ENCODE measurements around the gene CAP2.

The CAP2 gene

GRCh38 chr6:17474289-17474688 is 80.9 kb downstream of the CAP2 start:
- DNase-seq (ENCODE audit: low read depth in 2 of 2) = no peak

- DNase-seq (ENCODE audit: low read depth in 2 of 2) = no peak
Measured at GRCh38 chr6:17475606-17476244, 82.3 kb downstream of the CAP2 start.

- no peak for DNase-seq (ENCODE audit: low read depth in 2 of 2)
Measured at GRCh38 chr6:17476511-17476910, 83.1 kb downstream of the CAP2 start.

GRCh38 chr6:17477356-17477755 is 84.0 kb downstream of the CAP2 start:
- DNase-seq (ENCODE audit: low read depth in 2 of 2) = no peak

GRCh38 chr6:17478223-17478907 is 85.0 kb downstream of the CAP2 start:
- DNase-seq (ENCODE audit: low read depth in 2 of 2) = no peak

GRCh38 chr6:17478946-17479345 is 85.6 kb downstream of the CAP2 start:
- DNase-seq (ENCODE audit: low read depth in 2 of 2) = no peak

DNA sequence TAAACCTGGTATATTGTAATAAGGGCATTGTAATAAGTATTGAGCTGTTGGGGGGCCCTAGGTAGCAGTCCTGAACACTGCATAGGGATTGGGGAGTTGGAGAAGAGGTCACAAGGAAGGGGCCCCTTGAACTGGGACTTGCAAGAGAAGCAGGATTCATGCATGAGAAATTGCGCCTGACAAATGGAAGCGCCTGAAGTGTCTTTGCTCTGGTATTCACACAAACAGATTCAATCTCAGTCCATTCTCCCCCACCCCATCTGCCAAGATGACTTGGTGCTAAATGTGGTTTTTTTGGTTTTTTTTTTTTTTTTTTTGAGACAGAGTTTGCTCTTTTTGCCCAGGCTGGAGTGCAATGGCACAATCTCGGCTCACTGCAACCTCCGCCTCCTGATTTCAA is 87.1 kb downstream of the CAP2 start:
- DNase-seq (ENCODE audit: low read depth in 2 of 2) = no peak

DNA sequence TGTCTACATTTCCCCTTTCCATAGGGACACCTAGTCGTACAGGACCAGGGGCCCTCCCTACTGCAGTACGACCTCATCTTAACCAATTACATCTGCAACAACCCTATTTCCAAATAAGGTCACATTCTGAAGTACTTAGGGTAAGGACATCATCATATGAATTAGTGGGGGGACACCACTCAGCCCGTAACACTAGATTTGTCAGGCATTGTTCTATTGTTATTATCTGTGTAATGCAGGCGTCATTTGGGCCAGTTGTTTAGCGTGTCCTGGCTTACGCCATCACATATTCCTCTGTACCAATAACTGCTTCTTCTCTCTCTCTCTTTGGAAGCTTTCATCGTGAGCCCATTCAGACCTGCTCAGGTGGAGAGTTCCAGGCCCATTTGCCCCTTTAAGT is 89.3 kb downstream of the CAP2 start:
- DNase-seq (ENCODE audit: low read depth in 2 of 2) = no peak

- DNase-seq (ENCODE audit: low read depth in 2 of 2) = no peak
Measured at GRCh38 chr6:17483391-17484016, 90.1 kb downstream of the CAP2 start.

DNA sequence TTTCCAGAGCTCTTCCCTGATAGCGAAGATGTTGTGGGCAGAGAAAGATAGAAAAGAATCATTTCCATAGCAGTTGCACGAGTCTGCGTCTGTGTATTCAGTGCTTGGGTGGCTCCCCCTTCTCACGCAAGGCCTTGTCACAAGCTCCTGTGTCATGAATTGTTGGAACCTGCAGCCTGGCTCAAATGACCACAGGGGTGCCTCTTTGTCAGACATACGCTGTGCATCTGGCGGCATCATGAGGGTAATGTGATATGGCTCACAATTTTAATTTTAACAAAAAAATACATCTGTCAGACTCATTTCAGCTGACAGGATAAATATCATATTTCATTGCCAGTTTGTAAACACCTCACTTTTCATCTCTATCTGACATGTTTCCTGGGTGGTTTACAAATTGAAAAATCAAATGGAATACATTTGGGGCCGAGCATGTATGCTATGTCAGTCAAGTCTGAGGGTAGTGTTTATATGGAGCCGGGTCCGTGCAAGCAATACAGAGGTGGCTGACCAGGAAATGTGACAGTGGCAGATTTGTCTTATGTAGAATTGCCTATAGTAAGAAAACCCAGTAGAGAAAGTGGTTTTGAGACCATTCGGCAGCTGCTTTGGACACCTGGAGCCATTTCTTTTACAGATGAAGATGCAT is 90.9 kb downstream of the CAP2 start:
- DNase-seq (ENCODE audit: low read depth in 2 of 2) = no peak

- no peak for DNase-seq (ENCODE audit: low read depth in 2 of 2)
Measured at GRCh38 chr6:17485181-17485580, 91.8 kb downstream of the CAP2 start.

GRCh38 chr6:17485946-17486345 is 92.6 kb downstream of the CAP2 start:
- DNase-seq (ENCODE audit: low read depth in 2 of 2) = no peak

GRCh38 chr6:17486680-17487079 is 93.3 kb downstream of the CAP2 start:
- DNase-seq (ENCODE audit: low read depth in 2 of 2) = no peak

DNA sequence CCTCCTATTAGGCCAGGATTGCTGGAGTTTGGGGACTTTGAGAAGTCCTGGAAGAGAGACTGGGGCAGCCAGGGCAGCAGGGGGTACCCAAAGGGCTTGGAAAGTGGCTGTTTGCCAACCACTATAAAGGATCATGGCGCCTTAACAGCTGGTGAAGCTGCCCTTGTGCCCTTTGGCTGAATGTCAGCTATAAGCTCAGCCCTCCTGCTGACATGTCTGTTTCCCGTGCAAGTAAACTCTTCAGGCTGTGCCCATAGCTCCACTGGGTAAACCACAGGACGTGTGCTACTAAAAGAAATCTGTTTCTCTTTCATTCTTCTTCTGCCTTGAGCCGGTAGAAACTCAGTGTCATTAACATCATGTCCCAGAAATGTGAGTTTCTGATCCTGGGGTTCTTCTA is 97.3 kb downstream of the CAP2 start:
- DNase-seq (ENCODE audit: low read depth in 2 of 2) = no peak

- DNase-seq (ENCODE audit: low read depth in 2 of 2) = no peak
Measured at GRCh38 chr6:17491416-17492142, 98.2 kb downstream of the CAP2 start.

DNA sequence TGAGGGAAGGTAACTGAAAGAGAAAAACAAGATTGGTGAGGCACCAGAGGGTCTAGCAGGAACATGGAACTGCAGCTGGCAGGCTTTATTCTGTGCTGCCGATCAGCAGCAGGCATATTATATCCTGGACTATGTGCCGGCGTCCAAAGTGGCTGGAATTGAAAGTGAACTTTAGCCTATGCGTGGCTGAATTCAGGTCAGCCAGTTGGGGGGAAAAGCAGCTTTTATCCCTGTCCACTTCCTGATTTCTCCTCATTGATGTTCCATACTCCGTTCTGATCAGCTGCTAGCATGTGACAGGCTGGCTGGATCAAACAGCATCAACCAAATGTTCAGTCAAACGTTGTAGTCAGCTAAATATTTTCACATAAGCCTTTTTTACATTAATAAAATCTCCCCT is 99.0 kb downstream of the CAP2 start:
- no peak for DNase-seq (ENCODE audit: low read depth in 2 of 2)

DNA sequence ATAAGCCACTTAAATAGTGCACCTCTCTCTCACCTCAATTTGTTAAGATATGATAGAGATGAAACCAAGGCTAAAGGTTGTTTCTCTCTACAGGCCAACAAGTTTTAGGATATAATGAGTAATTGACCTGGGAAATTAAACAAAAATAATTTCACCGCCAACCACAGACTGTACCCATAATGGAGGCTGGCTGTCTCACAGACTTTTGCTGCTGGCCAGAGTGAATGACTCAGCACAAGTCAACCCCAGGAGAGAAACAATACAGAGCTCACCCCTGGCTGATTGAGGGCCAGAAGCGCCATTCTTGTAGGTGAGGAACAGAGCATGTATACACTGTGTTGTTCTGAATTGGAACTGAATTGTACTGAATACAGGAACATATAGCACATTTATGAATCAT is 99.9 kb downstream of the CAP2 start:
- no peak for DNase-seq (ENCODE audit: low read depth in 2 of 2)

GRCh38 chr6:17494177-17494576 is 100.8 kb downstream of the CAP2 start:
- DNase-seq (ENCODE audit: low read depth in 2 of 2) = no peak

DNA sequence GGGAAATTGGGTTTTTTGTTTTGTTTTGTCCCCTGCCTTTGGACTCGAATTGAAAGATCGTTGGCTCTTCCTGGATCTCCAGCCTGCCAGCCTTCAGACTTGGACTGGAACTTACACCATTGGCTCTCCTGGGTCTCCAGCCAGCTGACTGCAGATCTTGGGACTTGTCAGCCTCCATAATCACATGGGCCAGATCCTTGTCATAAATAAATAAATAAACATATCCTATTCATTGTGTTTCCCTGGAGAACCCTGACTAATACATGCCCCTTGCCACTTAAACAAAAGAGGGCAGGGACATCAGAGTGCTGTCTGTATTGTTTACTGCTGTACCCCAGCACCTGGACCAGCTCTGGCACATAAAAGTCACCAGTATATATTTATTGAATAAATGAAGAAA is 101.5 kb downstream of the CAP2 start:
- no peak for DNase-seq (ENCODE audit: low read depth in 2 of 2)

DNA sequence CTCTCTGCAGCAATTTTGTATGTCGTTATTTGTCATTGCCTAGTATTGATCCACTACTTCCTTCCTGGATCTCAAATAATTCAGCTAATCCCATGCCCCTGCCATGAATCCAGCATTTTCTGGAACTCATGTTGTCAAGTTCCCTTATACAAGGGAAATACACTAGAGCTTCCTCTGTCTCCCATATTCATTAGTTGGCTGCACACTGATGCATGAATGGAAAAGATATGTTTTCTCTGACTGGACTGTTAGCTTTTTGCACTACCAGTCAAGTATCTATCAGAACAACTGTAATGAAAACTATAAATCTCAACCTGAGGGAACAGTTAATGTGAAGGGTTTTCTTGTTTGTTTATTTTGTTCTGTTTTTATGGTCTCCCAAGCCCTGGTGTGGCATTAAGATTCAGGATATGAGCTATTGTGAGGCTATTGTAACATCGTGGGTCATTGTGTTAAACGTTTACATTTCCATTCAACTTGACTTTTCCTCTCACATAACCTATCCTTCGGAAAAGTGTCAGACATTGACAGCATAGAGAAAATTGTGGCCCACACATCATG is 104.2 kb downstream of the CAP2 start:
- no peak for DNase-seq (ENCODE audit: low read depth in 2 of 2)

GRCh38 chr6:17501442-17501841 is 108.0 kb downstream of the CAP2 start:
- DNase-seq (ENCODE audit: low read depth in 2 of 2) = no peak
